HG03095 (cell line): ENCODE measurements around the gene RHOT1.
"Not testable (repeated sequence)": the region's sequence is repeated elsewhere in the genome, so short reads cannot be mapped to it uniquely, and the experiment has no call there.

ENCODE experiments used
- ATAC-seq: cut with Tn5 transposase; IDR thresholded peaks from one replicate; pipeline ENCODE4 v1.9.1; 2021; ENCODE audit warnings: moderate library complexity; ENCODE audit not compliant: unreplicated experiment

RHOT1 gene

GRCh38 chr17:32222621-32223020, 80.3 kb downstream of the RHOT1 start:
- ATAC-seq, result no peak

- ATAC-seq, result no peak
These were observed 81.4 kb downstream of the RHOT1 start for GRCh38 chr17:32223703-32224102.

- ATAC-seq, result no peak
These were observed 84.6 kb downstream of the RHOT1 start for GRCh38 chr17:32226886-32227285.

GRCh38 chr17:32227910-32228309, 85.6 kb downstream of the RHOT1 start:
- no peak for ATAC-seq

DNA sequence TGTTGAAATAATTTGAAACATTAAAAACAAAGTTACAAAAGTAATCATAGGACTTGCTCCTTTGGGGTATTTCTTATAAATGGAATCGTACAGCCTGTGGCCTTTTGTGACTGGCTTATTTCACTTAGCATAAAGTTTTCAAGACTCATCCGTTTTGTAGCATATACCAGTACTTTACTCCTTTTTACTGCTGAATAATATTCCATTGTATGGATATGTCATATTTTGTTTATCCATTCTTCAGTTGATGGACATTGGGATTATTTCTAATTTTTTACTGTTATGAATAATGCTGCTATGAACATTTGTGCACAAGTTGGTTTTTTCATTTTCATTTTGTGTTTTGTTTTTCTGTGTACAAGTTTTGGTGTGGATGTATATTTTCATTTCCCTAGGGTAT, 93.3 kb downstream of the RHOT1 start:
- ATAC-seq, result no peak

DNA sequence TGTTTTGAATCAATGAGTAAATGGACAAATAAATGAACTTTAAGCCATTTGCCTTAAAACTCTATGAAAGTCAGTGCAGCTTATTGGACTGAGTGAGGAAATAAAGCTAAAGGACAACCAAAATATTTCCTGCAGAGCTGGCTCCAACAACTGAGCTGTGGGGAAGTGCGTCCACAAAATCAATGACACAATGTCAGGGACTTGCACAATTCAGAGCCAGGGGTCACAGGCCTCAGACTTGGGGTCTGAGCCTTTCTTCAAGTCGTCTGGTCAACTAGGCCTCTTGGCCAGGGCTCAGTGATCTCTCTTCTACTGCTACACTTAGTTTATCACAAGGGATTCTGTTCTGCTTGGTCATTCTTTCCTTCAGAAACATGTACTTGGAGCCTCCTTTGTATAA, 97.2 kb downstream of the RHOT1 start:
- ATAC-seq, result no peak

DNA sequence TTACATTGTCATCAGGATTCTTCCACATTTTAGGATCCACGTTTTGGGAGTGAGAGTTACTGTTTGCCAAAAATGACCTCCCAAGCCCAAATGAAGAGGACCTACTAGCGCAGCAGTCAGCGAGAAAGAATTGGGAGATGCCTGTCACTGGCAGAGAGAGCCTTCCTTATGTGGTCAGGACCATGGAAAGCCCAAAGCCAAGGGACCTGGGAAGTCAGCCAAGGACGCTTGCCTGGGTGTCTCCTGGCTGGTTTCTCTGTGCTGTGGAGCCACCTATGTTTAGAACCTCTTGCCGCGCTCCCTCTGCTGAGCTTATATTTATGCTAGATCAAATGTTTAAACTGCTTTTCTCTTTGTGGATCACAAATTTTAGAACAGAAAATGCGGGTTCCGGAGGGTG, 98.4 kb downstream of the RHOT1 start:
- ATAC-seq, result no peak

GRCh38 chr17:32241640-32242039, 99.3 kb downstream of the RHOT1 start:
- ATAC-seq, result no peak

GRCh38 chr17:32249475-32249874, 107.2 kb downstream of the RHOT1 start:
- ATAC-seq, result no peak

DNA sequence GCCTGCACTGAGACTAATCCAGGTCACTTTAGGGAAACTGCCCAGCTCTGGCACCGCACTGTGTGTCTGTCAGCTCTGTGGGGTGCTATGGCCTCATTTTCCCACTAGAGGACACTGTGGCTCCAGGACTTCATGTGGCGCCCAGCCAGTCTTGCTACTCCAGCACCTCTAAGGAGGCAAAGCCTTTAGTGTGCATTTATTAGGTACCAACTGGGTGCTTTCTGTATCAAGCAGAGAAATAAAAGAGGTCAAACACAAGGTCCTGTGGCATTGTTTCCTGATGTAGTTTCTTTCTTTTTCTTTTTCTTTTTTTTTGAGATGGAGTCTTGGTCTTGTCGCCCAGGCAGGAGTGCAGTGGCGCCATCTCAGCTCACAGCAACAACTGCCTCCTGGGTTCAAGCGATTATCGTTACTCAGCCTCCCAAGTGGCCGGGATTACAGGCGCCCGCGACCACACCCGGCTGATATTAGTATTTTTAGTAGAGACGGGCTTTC, 110.9 kb downstream of the RHOT1 start:
- ATAC-seq, result no peak

DNA sequence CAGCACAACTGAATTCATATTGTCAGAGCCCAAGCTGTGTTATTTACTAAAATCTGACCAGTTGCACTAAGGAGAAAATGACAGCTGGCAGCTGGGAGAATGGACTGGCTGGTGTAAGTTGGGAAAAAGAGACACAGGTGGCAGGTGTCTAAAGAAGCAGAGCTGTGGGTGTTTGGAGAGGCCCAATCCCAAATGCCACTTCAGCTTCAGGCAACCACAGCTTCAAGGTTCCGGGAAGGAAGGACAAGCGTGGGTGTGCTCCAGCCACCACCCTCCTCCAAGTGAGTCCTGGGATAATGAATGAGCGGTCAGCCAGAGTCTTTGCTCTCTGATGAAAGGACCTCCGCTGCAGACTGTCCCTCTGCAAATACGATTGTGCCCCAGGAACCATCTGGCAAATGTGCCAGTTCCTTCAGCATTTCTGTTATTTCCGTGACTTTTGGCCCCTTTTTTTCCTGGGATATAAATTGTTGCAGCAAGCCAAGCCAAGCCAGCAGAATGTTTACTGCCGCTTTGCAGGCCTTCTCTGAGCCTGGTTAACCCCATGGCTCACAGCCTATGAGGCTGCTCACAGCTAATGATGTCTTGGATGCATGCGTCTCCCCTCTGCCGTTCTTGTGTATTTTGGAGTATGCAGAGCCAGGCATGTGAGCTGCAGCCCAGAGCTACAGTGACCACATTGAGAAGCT, 113.9 kb downstream of the RHOT1 start:
- ATAC-seq, result no peak

GRCh38 chr17:32256701-32257019, 114.4 kb downstream of the RHOT1 start:
- ATAC-seq, result no peak

DNA sequence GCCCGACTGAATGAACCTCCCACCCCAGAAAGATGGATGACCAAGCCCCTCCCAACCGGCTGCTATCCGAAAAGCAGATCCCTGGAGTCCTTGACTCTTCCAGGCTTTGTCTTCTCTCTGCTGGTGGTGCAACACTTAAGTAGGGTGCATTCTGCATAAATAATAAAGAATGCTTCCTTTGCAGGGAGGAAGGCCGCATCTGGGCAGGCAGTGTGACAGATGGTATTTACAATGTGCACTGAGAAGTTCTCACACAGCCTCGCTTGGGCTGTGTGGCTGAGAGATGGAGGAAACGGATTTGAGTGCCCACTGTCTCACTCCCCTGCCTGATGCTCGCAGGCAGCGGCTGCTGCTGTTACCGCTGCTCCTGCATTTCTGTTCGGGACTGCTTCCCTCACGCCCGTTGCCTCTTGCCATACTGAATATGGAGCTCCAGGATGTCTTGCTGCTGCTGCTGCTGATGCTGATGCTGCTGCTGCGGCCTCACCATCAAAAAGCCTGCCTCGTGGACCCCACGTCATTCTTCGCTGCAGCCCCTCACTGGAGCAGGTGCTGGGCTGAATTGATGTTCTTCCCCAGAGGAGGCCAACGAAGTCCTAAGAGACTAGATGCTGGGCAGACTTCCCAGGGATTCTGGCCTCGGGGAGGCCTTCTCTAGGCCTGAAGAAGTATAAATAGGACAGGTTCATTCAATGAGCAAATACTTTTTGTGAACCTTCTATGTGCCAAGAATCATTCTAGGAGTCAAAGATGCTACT, 116.3 kb downstream of the RHOT1 start:
- no peak for ATAC-seq

DNA sequence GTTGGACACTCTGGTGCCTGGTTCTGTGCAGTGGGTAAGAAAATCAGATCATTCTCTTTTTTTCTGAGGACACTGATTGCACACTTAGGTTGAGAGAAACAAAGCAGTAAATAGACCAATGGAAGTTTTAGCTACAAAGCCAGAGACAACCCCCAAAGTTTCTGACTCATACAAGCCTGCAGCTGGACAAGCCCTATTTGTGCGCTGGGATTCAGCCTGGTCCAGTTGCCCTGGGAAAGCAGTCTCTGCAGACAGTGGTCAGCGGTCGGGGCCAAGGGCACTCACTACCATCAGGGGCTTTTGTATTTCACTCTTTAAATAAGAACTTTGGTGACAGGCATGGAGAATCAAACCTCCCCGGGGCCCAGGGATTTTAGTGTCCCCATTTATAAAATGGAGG, 117.3 kb downstream of the RHOT1 start:
- no peak for ATAC-seq

GRCh38 chr17:32261417-32261736, 119.1 kb downstream of the RHOT1 start:
- ATAC-seq, result no peak

DNA sequence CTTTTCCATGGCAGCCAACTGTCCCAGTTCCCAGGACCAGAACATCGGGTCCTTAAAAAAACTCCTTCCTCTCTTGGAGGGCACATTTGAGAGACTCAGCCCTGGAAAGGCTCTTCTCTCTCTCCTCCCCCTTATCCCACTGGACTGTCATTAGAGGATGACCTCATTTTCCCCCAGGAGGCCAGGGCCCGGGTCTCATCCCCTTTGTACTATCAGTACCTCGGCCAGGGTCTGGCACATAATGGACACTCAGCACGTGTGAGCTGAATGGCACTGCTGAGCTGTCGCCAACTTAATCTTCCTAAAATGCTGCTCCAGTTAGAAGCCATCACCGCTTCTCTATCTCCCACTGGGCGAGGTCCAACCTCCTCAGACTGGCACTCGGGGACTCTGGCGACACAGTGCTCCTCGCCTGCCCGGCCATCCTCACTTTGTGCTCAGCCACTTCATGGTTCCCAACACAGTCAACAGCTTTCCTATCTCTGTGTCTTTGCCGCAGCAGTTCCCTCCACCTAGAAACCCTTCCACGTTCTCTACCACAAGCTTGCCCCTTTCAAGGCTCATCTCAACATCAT, 119.7 kb downstream of the RHOT1 start:
- ATAC-seq, result no peak

DNA sequence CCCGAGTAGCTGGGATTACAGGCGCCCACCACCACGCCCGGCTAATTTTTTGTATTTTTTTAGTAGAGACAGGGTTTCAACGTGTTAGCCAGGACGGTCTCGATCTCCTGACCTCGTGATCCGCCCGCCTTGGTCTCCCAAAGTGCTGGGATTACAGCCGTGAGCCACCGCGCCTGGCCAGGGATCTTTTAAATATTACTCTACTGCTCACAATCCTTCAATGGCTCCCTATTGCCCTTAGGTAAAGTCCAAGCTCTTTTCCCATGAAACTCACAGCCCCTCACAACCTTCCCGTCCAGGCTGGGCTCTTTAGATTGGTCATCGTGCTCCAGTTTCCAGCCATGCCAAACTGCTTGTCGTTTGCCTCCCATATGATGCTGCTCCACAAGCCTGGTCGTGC, 121.2 kb downstream of the RHOT1 start:
- not testable (repeated sequence) for ATAC-seq

DNA sequence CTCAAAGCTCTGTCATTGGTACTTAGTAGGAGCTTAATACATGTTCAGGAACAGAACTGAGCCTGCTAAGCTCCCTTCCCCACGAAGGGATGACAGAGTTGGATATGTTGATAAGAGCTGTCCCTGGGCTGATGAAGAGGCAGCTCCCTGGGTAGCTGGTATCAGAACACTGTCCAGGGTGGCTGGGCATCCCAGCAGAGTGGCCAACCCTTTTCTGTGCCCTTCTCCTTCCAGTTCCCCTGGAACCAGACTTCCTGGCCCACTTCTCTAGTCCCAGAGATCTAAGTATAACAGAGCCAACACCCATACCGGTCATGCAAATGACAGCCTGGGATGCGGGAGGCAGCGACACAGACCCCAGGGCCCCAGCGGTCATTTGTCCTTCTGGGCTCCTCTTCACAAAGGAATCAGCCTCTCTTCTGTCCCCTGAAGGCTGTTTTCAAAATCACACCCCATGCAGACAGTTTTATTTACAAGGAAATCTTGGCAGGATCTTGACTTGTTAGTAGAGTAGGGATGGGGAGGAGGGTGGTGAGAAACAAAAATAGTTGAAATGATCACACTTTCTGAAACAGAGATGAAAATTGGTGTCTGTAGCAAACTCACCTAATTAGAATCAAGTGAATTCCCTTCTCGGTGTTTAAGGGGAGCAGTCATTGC, 122.0 kb downstream of the RHOT1 start:
- no peak for ATAC-seq

DNA sequence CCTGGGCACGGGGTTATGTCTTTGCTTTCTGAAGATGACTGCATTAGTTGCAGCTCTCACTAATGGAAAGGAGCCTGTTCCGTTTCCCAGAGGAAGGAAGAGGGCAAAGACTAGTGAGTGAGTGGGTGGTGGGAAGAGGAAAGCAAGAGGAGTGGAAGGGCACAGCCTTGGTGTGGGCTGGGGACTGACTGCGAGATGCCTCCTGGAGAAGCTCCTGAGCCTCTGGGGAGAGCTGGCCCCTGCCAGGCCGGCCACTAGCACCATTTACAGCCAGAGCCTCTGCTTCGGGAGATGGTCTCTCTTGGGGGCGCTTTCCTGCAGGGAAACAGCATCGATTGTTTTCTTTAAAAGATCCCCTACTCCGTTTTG, 122.5 kb downstream of the RHOT1 start:
- no peak for ATAC-seq

DNA sequence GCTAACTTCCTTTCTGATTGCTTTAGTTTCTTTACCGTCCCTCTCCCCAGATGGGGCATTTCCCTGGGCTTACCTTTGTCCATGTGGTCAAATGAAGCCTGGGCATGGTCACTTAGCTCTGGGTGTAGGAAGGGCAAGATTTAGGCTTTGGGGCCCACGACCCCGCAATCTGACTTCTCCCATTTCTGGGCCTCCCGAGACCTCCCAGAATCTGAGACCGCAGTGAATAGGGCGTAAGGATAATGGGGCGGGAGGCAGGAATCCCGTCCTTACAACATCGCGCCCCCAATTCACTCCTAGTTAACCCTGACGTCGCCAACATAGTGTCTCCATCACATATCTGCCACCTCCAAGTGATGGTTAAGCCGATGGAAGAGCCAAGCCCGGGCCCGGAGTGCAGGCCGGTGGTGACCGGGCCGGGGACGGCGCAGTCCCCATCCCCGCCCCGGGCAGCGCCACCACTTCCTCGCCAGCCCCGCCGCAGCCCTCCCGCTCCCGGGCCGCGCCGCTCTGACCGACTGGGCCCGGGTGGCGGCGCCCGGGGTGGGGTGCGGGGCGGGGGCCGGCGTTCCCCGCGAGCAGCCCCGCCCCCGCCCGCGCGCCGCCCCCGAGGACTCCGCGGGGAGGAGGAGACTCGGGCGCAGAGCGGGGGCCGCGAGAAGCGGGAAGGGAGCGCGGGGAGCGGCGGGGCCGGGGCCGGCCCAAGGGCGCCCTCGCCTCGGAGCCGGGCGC, 123.1 kb downstream of the RHOT1 start, which contains the start of gene RHBDL3:
TSS of gene RHBDL3 (plus strand) at position 641 of the 732 bp plus-strand sequence. CDS start 358 bp downstream, outside the sequence.
- no peak for ATAC-seq

- ATAC-seq, result no peak
These were observed 123.7 kb downstream of the RHOT1 start for GRCh38 chr17:32266051-32266388.
